Dermis blood vessel endothelial cell (primary cell): ENCODE data around the gene TMEM119. TPM values are rescaled to one million over a fixed set of nuclear protein-coding genes. Genes with fewer than 3 reads are reported as not detected.
"Not testable (repeated sequence)": the region's sequence is repeated elsewhere in the genome, so short reads cannot be mapped to it uniquely, and the experiment has no call there.

Experiments used
- DNase-seq: peaks from one replicate; pipeline ENCODE4 v3.0.0; 2010
- total RNA-seq: library from RNA; depleted of rRNA; stranded (reverse); fragments of >200 nt; gene quantifications from 2 replicates; pipeline ENCODE4 v1.2.3, GENCODE V29; 2014

Gene TMEM119
- total RNA-seq, 1 donor from 2014 or later: under 0.01 TPM

- no peak for DNase-seq
Observed at GRCh38 chr12:108582509-108582908, 15.4 kb downstream of the TMEM119 start.

- DNase-seq: no peak
Observed at GRCh38 chr12:108581311-108582227, 16.3 kb downstream of the TMEM119 start.

GRCh38 chr12:108580531-108580930 is 17.4 kb downstream of the TMEM119 start:
- no peak for DNase-seq

- DNase-seq: no peak
Observed at GRCh38 chr12:108578813-108579212, 19.1 kb downstream of the TMEM119 start.

- DNase-seq: no peak
Observed at GRCh38 chr12:108578264-108578663, 19.6 kb downstream of the TMEM119 start.

- DNase-seq: no peak
Observed at GRCh38 chr12:108577458-108577857, 20.4 kb downstream of the TMEM119 start.

- no peak for DNase-seq
Observed at GRCh38 chr12:108576660-108577234, 21.1 kb downstream of the TMEM119 start.

GRCh38 chr12:108575199-108575912 is 22.5 kb downstream of the TMEM119 start:
- no peak for DNase-seq

GRCh38 chr12:108574276-108574675 is 23.6 kb downstream of the TMEM119 start:
- not testable (repeated sequence) for DNase-seq

- DNase-seq: no peak
Observed at GRCh38 chr12:108573317-108573716, 24.6 kb downstream of the TMEM119 start.

- DNase-seq: peak; percentile 60
Observed at GRCh38 chr12:108572166-108572790, 25.6 kb downstream of the TMEM119 start.

- DNase-seq: no peak
Observed at GRCh38 chr12:108571609-108572165, 26.2 kb downstream of the TMEM119 start.

- DNase-seq: peak; percentile 54
Observed at GRCh38 chr12:108570743-108571608, 26.9 kb downstream of the TMEM119 start.

GRCh38 chr12:108568338-108569154 is 29.3 kb downstream of the TMEM119 start:
- DNase-seq: peak; percentile 18

GRCh38 chr12:108567406-108568337 is 30.2 kb downstream of the TMEM119 start:
- DNase-seq: peak; percentile 47

GRCh38 chr12:108566452-108566851 is 31.4 kb downstream of the TMEM119 start:
- no peak for DNase-seq

GRCh38 chr12:108565976-108566375 is 31.9 kb downstream of the TMEM119 start:
- peak; percentile 94 for DNase-seq

GRCh38 chr12:108565146-108565545 is 32.7 kb downstream of the TMEM119 start:
- no peak for DNase-seq

- no peak for DNase-seq
Observed at GRCh38 chr12:108564724-108565123, 33.2 kb downstream of the TMEM119 start.

GRCh38 chr12:108563804-108564151 is 34.1 kb downstream of the TMEM119 start:
- DNase-seq: no peak
